Panc1 (cell line): ENCODE results near the gene ZNF146.

Source experiments
- POLR2AphosphoS5 ChIP-seq: IDR thresholded peaks from 2 replicates; pipeline ENCODE4 v1.6.1; 2012; ENCODE audit warnings: mild to moderate bottlenecking, low read depth, low read length, moderate library complexity
- SIN3A ChIP-seq: IDR thresholded peaks from 2 replicates; pipeline ENCODE4 v1.6.1; 2012; ENCODE audit warnings: low read depth, mild to moderate bottlenecking, low read length, moderate library complexity, borderline replicate concordance; ENCODE audit not compliant: insufficient read depth
- TF ChIP-seq, protein P1 (sequence below): fragments of 450-650 bp; IDR thresholded peaks from 2 replicates; pipeline ENCODE4 v1.5.1; 2017; ENCODE audit warnings: mild to moderate bottlenecking

DNA sequence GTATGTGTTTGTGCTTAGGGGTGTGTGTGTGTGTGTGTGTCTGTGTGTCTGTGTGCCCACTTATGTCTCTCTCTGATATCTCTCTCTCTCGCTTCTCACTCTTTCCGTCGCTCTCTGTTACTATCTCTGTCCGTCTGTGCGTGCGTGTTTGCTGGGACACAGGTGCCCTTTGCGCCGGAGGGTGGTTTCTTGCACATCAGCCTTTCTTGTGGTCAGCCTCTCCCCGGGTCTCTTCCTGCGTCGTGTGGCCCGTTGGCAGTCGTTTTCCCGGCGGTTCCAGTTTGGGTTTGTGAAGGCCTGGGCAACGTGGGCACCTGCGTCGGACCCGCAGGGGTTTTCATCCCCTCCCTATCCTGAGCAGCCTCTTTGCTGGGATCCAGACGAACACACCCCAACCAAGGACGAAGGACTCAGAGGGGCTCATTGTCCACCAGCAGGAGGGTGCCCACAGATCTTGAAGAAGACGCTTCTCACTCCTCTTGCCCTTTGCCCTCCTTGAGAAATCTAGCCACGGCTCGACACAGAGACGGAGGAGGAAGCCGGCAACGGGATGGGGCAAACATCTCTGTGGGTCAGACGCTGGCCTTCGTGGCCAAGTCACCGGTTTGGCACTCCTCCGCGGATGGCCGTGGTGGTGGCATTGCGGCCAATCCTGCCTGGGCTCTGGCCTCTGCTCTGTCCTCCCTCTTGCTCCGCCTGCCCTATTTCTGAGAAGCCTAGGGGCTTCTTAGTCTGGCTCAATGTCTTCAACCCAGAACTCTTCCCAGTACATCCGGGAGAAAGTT is 52.3 kb downstream of the ZNF146 start:
- TF ChIP-seq, protein P1, sequence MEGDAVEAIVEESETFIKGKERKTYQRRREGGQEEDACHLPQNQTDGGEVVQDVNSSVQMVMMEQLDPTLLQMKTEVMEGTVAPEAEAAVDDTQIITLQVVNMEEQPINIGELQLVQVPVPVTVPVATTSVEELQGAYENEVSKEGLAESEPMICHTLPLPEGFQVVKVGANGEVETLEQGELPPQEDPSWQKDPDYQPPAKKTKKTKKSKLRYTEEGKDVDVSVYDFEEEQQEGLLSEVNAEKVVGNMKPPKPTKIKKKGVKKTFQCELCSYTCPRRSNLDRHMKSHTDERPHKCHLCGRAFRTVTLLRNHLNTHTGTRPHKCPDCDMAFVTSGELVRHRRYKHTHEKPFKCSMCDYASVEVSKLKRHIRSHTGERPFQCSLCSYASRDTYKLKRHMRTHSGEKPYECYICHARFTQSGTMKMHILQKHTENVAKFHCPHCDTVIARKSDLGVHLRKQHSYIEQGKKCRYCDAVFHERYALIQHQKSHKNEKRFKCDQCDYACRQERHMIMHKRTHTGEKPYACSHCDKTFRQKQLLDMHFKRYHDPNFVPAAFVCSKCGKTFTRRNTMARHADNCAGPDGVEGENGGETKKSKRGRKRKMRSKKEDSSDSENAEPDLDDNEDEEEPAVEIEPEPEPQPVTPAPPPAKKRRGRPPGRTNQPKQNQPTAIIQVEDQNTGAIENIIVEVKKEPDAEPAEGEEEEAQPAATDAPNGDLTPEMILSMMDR = no peak
- TF ChIP-seq SIN3A (no peak), POLR2AphosphoS5 (no peak)
